OCI-LY7 (cell line): Measurements from ENCODE around the gene KIF19.

Source experiments
- CTCF ChIP-seq: fragments of 200-600 bp; sonication (generic); conservative IDR thresholded peaks from 2 replicates; pipeline ENCODE4 v1.5.1; 2014; ENCODE audit warnings: mild to moderate bottlenecking, antibody characterized with exemption, low read length, moderate library complexity, mixed read lengths
- EZH2phosphoT487 ChIP-seq: fragments of 200-600 bp; sonication (generic); IDR thresholded peaks from 2 replicates; pipeline ENCODE4 v1.6.1; 2018; ENCODE audit warnings: low read depth, borderline replicate concordance, mild to moderate bottlenecking, mixed run types, antibody characterized with exemption, low read length, moderate library complexity, mixed read lengths

GRCh38 chr17:74369221-74369620 lies 43.2 kb downstream of the KIF19 start:
- TF ChIP-seq CTCF (no peak), EZH2phosphoT487 (no peak)
